Pancreas (tissue), 10 donors: ENCODE data around the gene CCDC88C. TPM values are rescaled to one million over a fixed set of nuclear protein-coding genes. Genes with fewer than 3 reads are reported as not detected.

Source experiments
- ATAC-seq, 4 donors: fragments of 200-7000 bp; cut with Tn5 transposase; one replicate each; pipeline versions ENCODE4 v1.8.0 to v1.9.1; 2020; ENCODE audit warnings: mild to moderate bottlenecking in 4 of 4, moderate library complexity in 4 of 4
- DNase-seq, 6 donors: peaks; one replicate each; pipeline ENCODE4 v3.0.0-alpha.2; 2020
- FAIRE-seq: peaks from 2 replicates; lab custom pipeline; 2012; peaks lifted over from hg19 to GRCh38; lab: Jason Lieb, UNC
- H3K27ac ChIP-seq, 4 donors: fragments of 200-600 bp; sonication (generic); 1 replicate in 3 of 4; 2 replicates in 1 of 4; pipeline versions ENCODE4 v1.5.0 to v1.8.0; 2020
- H3K27me3 ChIP-seq, 4 donors: fragments of 200-600 bp; one replicate each; pipeline ENCODE4 v1.8.0; 2021
- H3K36me3 ChIP-seq, 3 donors: fragments of 200-600 bp; sonication (generic) in 1 of 3; one replicate each; pipeline versions ENCODE4 v1.5.0 to v1.8.0; 2020 to 2021
- H3K4me1 ChIP-seq, 3 donors: fragments of 200-600 bp; one replicate each; pipeline ENCODE4 v1.8.0; 2021
- H3K4me3 ChIP-seq, 4 donors: fragments of 200-600 bp; sonication (generic) in 2 of 4; one replicate each; pipeline versions ENCODE4 v1.5.0 to v1.8.0; 2020 to 2021
- H3K9me3 ChIP-seq, 4 donors: fragments of 200-600 bp; one replicate each; pipeline ENCODE4 v1.8.0; 2021
- whole genome bisulfite sequencing, 2 donors: extraction: QIAGEN DNeasy Blood & Tissue Kit; methylation state at CpG; one replicate each; pipeline ENCODE4 v1.1.7; 2013; 5-methylcytosine and 5-hydroxymethylcytosine counted together
- intact Hi-C, 3 donors: fragments of 100-400 bp; cut with DNase I; formaldehyde crosslinking; loops; one replicate each; pipeline versions ENCODE4 v1.11.1 to v1.14.2; 2022
- polyA plus RNA-seq, 2 donors: library from polyadenylated mRNA; stranded (reverse); fragments of 200-250 nt; gene quantifications; one replicate each; pipeline ENCODE4 v1.2.3, GENCODE V29; 2013
- total RNA-seq, 6 donors: library from RNA; stranded (reverse); fragmentation: NEBNext Ultra II Directional in 4 of 6; extraction: Animal tissue kit (Norgen Biotek cat#: 25700) in 4 of 6; gene quantifications; one replicate each; pipeline versions ENCODE4 v1.2.1 to v1.2.4, GENCODE V29; 2021 to 2023
- TF ChIP-seq, protein P1 (sequence below), 4 donors: fragments of 200-600 bp; sonication (generic) in 3 of 4; IDR thresholded peaks; one replicate each; pipeline versions ENCODE4 v1.5.0 to v1.8.0; 2021; ENCODE audit warnings: antibody characterized with exemption in 4 of 4
- donor health status: healthy with polysubstance abuse.
- donor health status: DM: no; HTN: no; CAD: no; lungs with moderate emphysema.
- donor health status: DM: no; HTN: no; CAD: no.
- donor health status: control.
- donor health status: control.
- donor health status: Bipolar disorder and iron deficiency.
- donor health status: DM: yes; HTN: yes; CAD: no.
- donor health status: DM: no; HTN: no; CAD: no.
- donor health status: DM: no; HTN: no; CAD: no.
- donor health status: DM: yes; HTN: yes; CAD: no.

CCDC88C gene
- total and polyA plus RNA-seq, 8 donors = 10.3 to 20.2 (median 14.6) TPM

DNA sequence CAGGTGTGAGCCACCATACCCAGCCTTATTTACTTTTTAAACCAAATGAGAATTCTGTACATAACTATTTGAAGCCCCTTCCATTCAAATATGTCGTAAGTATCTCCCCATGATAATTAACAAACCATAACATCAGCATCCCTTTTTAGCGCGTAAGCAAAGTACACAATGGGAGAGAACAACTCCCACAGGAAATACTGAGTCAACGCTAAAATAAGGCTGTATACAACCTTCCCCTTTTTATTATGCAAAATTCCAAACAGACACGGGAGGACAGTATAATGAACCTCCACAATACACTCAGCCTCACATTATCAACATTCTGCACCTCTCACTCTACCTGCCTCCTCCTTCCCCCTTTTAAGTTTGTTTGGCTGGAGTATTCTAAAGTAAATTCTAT, 73.5 kb downstream of the CCDC88C start:
- DNase-seq (no peak), ATAC-seq (no peak), FAIRE-seq (no peak)
- TF ChIP-seq, protein P1, sequence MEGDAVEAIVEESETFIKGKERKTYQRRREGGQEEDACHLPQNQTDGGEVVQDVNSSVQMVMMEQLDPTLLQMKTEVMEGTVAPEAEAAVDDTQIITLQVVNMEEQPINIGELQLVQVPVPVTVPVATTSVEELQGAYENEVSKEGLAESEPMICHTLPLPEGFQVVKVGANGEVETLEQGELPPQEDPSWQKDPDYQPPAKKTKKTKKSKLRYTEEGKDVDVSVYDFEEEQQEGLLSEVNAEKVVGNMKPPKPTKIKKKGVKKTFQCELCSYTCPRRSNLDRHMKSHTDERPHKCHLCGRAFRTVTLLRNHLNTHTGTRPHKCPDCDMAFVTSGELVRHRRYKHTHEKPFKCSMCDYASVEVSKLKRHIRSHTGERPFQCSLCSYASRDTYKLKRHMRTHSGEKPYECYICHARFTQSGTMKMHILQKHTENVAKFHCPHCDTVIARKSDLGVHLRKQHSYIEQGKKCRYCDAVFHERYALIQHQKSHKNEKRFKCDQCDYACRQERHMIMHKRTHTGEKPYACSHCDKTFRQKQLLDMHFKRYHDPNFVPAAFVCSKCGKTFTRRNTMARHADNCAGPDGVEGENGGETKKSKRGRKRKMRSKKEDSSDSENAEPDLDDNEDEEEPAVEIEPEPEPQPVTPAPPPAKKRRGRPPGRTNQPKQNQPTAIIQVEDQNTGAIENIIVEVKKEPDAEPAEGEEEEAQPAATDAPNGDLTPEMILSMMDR (IDR thresholded peaks at IDR 0.05) = no peak
- H3K36me3 ChIP-seq = no peaks in the 10 kb centered on the region
- no peak overlapping the region for H3K27ac ChIP-seq
- H3K4me3 ChIP-seq = no peak overlapping the region
- H3K4me1 ChIP-seq = no peaks in the 10 kb centered on the region
- H3K27me3 ChIP-seq = no peaks in the 10 kb centered on the region
- H3K9me3 ChIP-seq = no peaks in the 10 kb centered on the region
- 82 to 93% methylated on average over 5 of the region's 5 CpGs for WGBS, 2 donors
- intact Hi-C loops = no loop called here

DNA sequence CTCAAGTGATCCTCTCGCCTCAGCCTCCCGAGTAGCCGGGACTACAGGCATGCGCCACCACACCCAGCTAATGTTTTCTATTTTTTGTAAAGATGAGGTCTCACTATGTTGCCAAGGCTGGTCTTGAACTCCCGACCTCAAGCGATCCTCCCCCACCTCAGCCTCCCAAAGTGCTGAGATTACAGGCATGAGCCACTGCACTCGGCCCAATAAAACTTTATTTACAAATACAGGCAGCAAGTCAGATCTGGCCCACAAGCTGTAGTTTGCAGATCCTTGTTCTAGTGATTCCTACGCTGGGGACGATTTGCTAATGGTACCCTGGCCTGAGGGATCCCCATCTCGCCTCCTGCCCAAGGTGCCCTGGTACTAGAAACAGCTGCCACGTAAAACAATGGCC, 74.6 kb downstream of the CCDC88C start:
- WGBS, 2 donors = 92 to 97% methylated on average over 11 of the region's 11 CpGs
- Histone ChIP-seq H3K9me3 (no peaks in the 10 kb centered on the region), H3K27me3 (no peaks in the 10 kb centered on the region), H3K4me3 (no peak overlapping the region), H3K36me3 (peaks cover 0 to 10% (median 0%) of the 10 kb centered on the region in 3 donors), H3K4me1 (no peaks in the 10 kb centered on the region), H3K27ac (no peak overlapping the region)
- no peak for DNase-seq
- intact Hi-C loops = no loop called here
- no peak for FAIRE-seq
- TF ChIP-seq, protein P1 (IDR thresholded peaks at IDR 0.05) = no peak
- no peak for ATAC-seq

DNA sequence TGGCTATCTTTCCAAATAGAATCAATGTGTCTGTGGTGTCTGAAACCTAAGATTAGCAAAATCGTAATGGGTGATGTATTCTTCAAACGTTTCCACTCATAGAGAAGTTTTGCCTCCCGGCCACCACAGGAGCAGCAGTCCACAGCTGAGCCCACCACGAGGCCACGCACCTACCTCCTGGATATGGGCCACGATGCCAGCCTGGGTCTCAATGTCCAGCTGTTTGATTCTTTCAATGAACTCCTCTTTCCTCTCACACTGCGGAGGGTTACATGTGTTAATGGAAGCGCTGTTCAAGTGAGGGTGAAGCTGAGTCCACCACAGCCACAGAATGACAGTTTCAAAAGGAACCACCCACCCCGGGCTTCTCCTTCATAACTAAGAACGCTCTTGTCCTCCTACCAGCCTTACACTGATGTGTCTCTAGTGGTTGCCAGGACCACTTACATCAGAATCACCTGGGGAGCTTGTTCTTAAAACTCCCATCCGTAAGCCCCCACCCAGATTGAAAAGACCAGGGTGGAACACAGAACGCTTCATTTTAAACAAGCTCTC, 75.3 kb downstream of the CCDC88C start:
- H3K36me3 ChIP-seq = peaks cover 0 to 16% (median 0%) of the 10 kb centered on the region in 3 donors
- DNase-seq (no peak), FAIRE-seq (no peak), ATAC-seq (no peak)
- H3K27ac ChIP-seq = no peak overlapping the region
- H3K4me3 ChIP-seq = no peak overlapping the region
- no peaks in the 10 kb centered on the region for H3K9me3 ChIP-seq
- TF ChIP-seq, protein P1 (IDR thresholded peaks at IDR 0.05) = no peak
- intact Hi-C loops = no loop called here
- H3K27me3 ChIP-seq = no peaks in the 10 kb centered on the region
- H3K4me1 ChIP-seq = no peaks in the 10 kb centered on the region
- 91 to 93% methylated on average over 12 of the region's 12 CpGs for WGBS, 2 donors

DNA sequence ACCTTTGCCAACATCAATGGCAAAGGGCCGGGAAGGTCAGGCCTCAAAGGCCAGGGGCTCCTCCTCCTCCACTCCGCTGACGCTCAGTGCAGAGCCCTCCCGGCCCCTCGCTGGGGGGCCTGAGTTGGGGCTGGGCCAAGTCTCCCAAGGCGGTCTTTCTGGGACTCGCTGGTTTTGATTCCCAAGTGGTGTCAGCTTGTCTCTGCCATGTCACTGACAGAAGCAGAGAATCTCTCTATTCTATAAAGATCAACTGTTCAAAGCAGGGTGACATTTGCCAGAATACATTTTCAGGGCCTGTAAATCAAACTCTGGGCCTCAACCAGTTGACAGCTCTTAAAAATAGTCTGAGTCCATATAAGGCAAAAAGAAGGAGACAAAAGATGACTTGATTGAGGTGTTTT, 75.9 kb downstream of the CCDC88C start:
- Histone ChIP-seq H3K9me3 (no peaks in the 10 kb centered on the region), H3K27me3 (no peaks in the 10 kb centered on the region), H3K4me3 (no peak overlapping the region), H3K27ac (no peak overlapping the region), H3K4me1 (no peaks in the 10 kb centered on the region), H3K36me3 (peaks cover 0 to 16% (median 0%) of the 10 kb centered on the region in 3 donors)
- TF ChIP-seq, protein P1 (IDR thresholded peaks at IDR 0.05) = no peak
- WGBS, 2 donors = 90 to 94% methylated on average over 7 of the region's 7 CpGs
- ATAC-seq = no peak
- FAIRE-seq = no peak
- DNase-seq = no peak
- intact Hi-C loops = no loop called here

GRCh38 chr14:91341334-91341733, 76.3 kb downstream of the CCDC88C start:
- intact Hi-C loops = no loop called here
- H3K27ac ChIP-seq = no peak overlapping the region
- no peak overlapping the region for H3K4me3 ChIP-seq
- TF ChIP-seq, protein P1 (IDR thresholded peaks at IDR 0.05) = no peak
- no peaks in the 10 kb centered on the region for H3K27me3 ChIP-seq
- H3K4me1 ChIP-seq = no peaks in the 10 kb centered on the region
- no peak for DNase-seq
- H3K36me3 ChIP-seq = peaks cover 0 to 16% (median 0%) of the 10 kb centered on the region in 3 donors
- no peak for FAIRE-seq
- no peak for ATAC-seq
- WGBS, 2 donors = 77 to 93% methylated on average over 2 of the region's 2 CpGs
- no peaks in the 10 kb centered on the region for H3K9me3 ChIP-seq
